DMS114 treated with DMSO at 0.1 percent for 48 hours (cell line): ENCODE measurements around the gene NLRP9.

Experiments
- DNase-seq: peaks from one replicate; lab custom pipeline; 2025; ENCODE audit not compliant: unreplicated experiment; lab: John Stamatoyannopoulos, UW

Gene NLRP9

GRCh38 chr19:55704494-55705245 is 33.5 kb downstream of the NLRP9 start:
- DNase-seq = no peak

- DNase-seq = no peak
Measured at GRCh38 chr19:55703790-55704215, 34.4 kb downstream of the NLRP9 start.

GRCh38 chr19:55702131-55702627 is 36.0 kb downstream of the NLRP9 start:
- DNase-seq = no peak

- DNase-seq = no peak
Measured at GRCh38 chr19:55700813-55701212, 37.4 kb downstream of the NLRP9 start.

- DNase-seq = no peak
Measured at GRCh38 chr19:55699221-55699620, 39.0 kb downstream of the NLRP9 start.

- no peak for DNase-seq
Measured at GRCh38 chr19:55698256-55698655, 39.9 kb downstream of the NLRP9 start.

- DNase-seq = no peak
Measured at GRCh38 chr19:55697698-55698097, 40.5 kb downstream of the NLRP9 start.

- no peak for DNase-seq
Measured at GRCh38 chr19:55697069-55697440, 41.1 kb downstream of the NLRP9 start.

GRCh38 chr19:55696301-55697068 is 41.7 kb downstream of the NLRP9 start:
- no peak for DNase-seq

GRCh38 chr19:55695511-55696290 is 42.5 kb downstream of the NLRP9 start:
- no peak for DNase-seq

GRCh38 chr19:55694656-55695491 is 43.3 kb downstream of the NLRP9 start:
- DNase-seq = no peak

GRCh38 chr19:55694241-55694655 is 44.0 kb downstream of the NLRP9 start:
- no peak for DNase-seq

GRCh38 chr19:55693336-55693974 is 44.7 kb downstream of the NLRP9 start:
- no peak for DNase-seq

GRCh38 chr19:55692681-55693081 is 45.5 kb downstream of the NLRP9 start:
- no peak for DNase-seq

GRCh38 chr19:55691561-55692481 is 46.4 kb downstream of the NLRP9 start:
- no peak for DNase-seq

GRCh38 chr19:55690769-55691545 is 47.2 kb downstream of the NLRP9 start:
- no peak for DNase-seq

GRCh38 chr19:55690109-55690768 is 48.0 kb downstream of the NLRP9 start:
- no peak for DNase-seq
